Gastroesophageal sphincter (tissue), 3 donors: Measurements from ENCODE around the gene KNCN.

ENCODE experiments used
- EP300 ChIP-seq: sonication (generic); formaldehyde crosslinking; IDR thresholded peaks from one replicate; pipeline ENCODE4 v1.6.1; 2017; ENCODE audit warnings: antibody characterized with exemption, mild to moderate bottlenecking
- POLR2A ChIP-seq, 2 donors: fragments of 450-650 bp; IDR thresholded peaks; one replicate each; pipeline ENCODE4 v1.6.1; 2017; ENCODE audit warnings: antibody characterized with exemption in 2 of 2, mild to moderate bottlenecking in 2 of 2, moderate library complexity in 1 of 2
- POLR2AphosphoS5 ChIP-seq: sonication (generic); formaldehyde crosslinking; IDR thresholded peaks from one replicate; pipeline ENCODE4 v1.6.1; 2017; ENCODE audit warnings: antibody characterized with exemption
- TF ChIP-seq, protein P1 (sequence below), 4 experiments: fragments of 200-600 bp in 2 of 4; fragments of 450-650 bp in 2 of 4; sonication (generic) in 1 of 4; IDR thresholded peaks; one replicate each; pipeline ENCODE4 v1.5.1; 2017 to 2019; ENCODE audit warnings: antibody characterized with exemption in 4 of 4, mild to moderate bottlenecking in 2 of 4, moderate library complexity in 2 of 4

- no peak for TF ChIP-seq EP300
- no peak for TF ChIP-seq POLR2A (IDR thresholded peaks at IDR 0.05)
- TF ChIP-seq, protein P1, sequence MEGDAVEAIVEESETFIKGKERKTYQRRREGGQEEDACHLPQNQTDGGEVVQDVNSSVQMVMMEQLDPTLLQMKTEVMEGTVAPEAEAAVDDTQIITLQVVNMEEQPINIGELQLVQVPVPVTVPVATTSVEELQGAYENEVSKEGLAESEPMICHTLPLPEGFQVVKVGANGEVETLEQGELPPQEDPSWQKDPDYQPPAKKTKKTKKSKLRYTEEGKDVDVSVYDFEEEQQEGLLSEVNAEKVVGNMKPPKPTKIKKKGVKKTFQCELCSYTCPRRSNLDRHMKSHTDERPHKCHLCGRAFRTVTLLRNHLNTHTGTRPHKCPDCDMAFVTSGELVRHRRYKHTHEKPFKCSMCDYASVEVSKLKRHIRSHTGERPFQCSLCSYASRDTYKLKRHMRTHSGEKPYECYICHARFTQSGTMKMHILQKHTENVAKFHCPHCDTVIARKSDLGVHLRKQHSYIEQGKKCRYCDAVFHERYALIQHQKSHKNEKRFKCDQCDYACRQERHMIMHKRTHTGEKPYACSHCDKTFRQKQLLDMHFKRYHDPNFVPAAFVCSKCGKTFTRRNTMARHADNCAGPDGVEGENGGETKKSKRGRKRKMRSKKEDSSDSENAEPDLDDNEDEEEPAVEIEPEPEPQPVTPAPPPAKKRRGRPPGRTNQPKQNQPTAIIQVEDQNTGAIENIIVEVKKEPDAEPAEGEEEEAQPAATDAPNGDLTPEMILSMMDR (IDR thresholded peaks at IDR 0.05), result no peak
- TF ChIP-seq POLR2AphosphoS5, result no peak
Measured at GRCh38 chr1:46521414-46521813, 30.0 kb downstream of the KNCN start.
